Activated CD4-positive, alpha-beta T cell treated with anti-CD3 and anti-CD28 coated beads, Interleukin-2, amount 50 U/mL, for 1 hour (primary cell): Measurements from ENCODE around the gene ERCC6L.
"Not testable (repeated sequence)": the region's sequence is repeated elsewhere in the genome, so short reads cannot be mapped to it uniquely, and the experiment has no call there.

ENCODE experiments used
- DNase-seq: peaks from one replicate; pipeline ENCODE4 v3.0.0-alpha.2; 2020

Gene ERCC6L

GRCh38 chrX:72247206-72247942 is 8.5 kb upstream of the ERCC6L start:
- no peak for DNase-seq

- DNase-seq, result peak; percentile 27
Measured at GRCh38 chrX:72245461-72246089, 6.7 kb upstream of the ERCC6L start.

GRCh38 chrX:72243472-72243871 is 4.6 kb upstream of the ERCC6L start:
- no peak for DNase-seq

GRCh38 chrX:72240976-72241375 is 2.1 kb upstream of the ERCC6L start:
- no peak for DNase-seq

GRCh38 chrX:72238183-72238582 is 644 bp downstream of the ERCC6L start:
- no peak for DNase-seq

GRCh38 chrX:72236841-72237240 is 2.0 kb downstream of the ERCC6L start:
- DNase-seq, result no peak

GRCh38 chrX:72230290-72230689 is 8.5 kb downstream of the ERCC6L start:
- no peak for DNase-seq

GRCh38 chrX:72220375-72220774 is 18.5 kb downstream of the ERCC6L start:
- DNase-seq, result not testable (repeated sequence)

- DNase-seq, result no peak
Measured at GRCh38 chrX:72216973-72217372, 21.9 kb downstream of the ERCC6L start.

GRCh38 chrX:72208126-72208800 is 30.6 kb downstream of the ERCC6L start:
- no peak for DNase-seq

- DNase-seq, result no peak
Measured at GRCh38 chrX:72207366-72207765, 31.5 kb downstream of the ERCC6L start.

GRCh38 chrX:72205706-72206105 is 33.1 kb downstream of the ERCC6L start:
- no peak for DNase-seq

GRCh38 chrX:72203421-72203820 is 35.4 kb downstream of the ERCC6L start:
- no peak for DNase-seq

- no peak for DNase-seq
Measured at GRCh38 chrX:72202792-72203401, 35.9 kb downstream of the ERCC6L start.

GRCh38 chrX:72201836-72202536 is 36.8 kb downstream of the ERCC6L start:
- DNase-seq, result no peak

GRCh38 chrX:72182924-72183323 is 55.9 kb downstream of the ERCC6L start:
- DNase-seq, result no peak

GRCh38 chrX:72181178-72182125 is 57.4 kb downstream of the ERCC6L start, which contains the start of gene PIN4:
Gene PIN4, plus strand, starts transcription at chrX:72181757. Its CDS starts 29 bp downstream, at chrX:72181786.
- peak; percentile 74 for DNase-seq

- DNase-seq, result no peak
Measured at GRCh38 chrX:72180539-72180938, 58.3 kb downstream of the ERCC6L start.

GRCh38 chrX:72176981-72177380 is 61.8 kb downstream of the ERCC6L start:
- DNase-seq, result no peak

GRCh38 chrX:72176289-72176688 is 62.5 kb downstream of the ERCC6L start:
- DNase-seq, result not testable (repeated sequence)

- peak; percentile 22 for DNase-seq
Measured at GRCh38 chrX:72169008-72169728, 69.7 kb downstream of the ERCC6L start.
